HG02763 (cell line): Measurements from ENCODE around the gene VPS16.
"Not testable (repeated sequence)": the region's sequence is repeated elsewhere in the genome, so short reads cannot be mapped to it uniquely, and the experiment has no call there.

Source experiments
- ATAC-seq: cut with Tn5 transposase; IDR thresholded peaks from one replicate; pipeline ENCODE4 v1.9.1; 2021; ENCODE audit warnings: mild to moderate bottlenecking, moderate library complexity; ENCODE audit not compliant: unreplicated experiment

VPS16 gene

GRCh38 chr20:2894221-2894620 lies 53.7 kb downstream of the VPS16 start:
- no peak for ATAC-seq

GRCh38 chr20:2895154-2895553 lies 54.6 kb downstream of the VPS16 start:
- not testable (repeated sequence) for ATAC-seq

- no peak for ATAC-seq
Observed at GRCh38 chr20:2899243-2899642, 58.7 kb downstream of the VPS16 start.

GRCh38 chr20:2900845-2901592 lies 60.5 kb downstream of the VPS16 start:
- no peak for ATAC-seq

GRCh38 chr20:2902291-2902690 lies 61.7 kb downstream of the VPS16 start:
- ATAC-seq: no peak

- ATAC-seq: no peak
Observed at GRCh38 chr20:2902818-2903217, 62.3 kb downstream of the VPS16 start.

GRCh38 chr20:2903686-2904085 lies 63.1 kb downstream of the VPS16 start:
- no peak for ATAC-seq

GRCh38 chr20:2907519-2907918 lies 67.0 kb downstream of the VPS16 start:
- ATAC-seq: no peak

- no peak for ATAC-seq
Observed at GRCh38 chr20:2909953-2910352, 69.4 kb downstream of the VPS16 start.

GRCh38 chr20:2911200-2911599 lies 70.7 kb downstream of the VPS16 start:
- ATAC-seq: no peak

- no peak for ATAC-seq
Observed at GRCh38 chr20:2914160-2914559, 73.6 kb downstream of the VPS16 start.
